Body of pancreas (tissue), 4 donors: ENCODE measurements around the gene MBP. TPM values are rescaled to one million over a fixed set of nuclear protein-coding genes. Genes with fewer than 3 reads are reported as not detected.
"Not testable (repeated sequence)": the region's sequence is repeated elsewhere in the genome, so short reads cannot be mapped to it uniquely, and the experiment has no call there.

Experiments used
- ATAC-seq: fragments of 150-250 bp; one replicate; pipeline ENCODE4 v1.9.1; 2016
- DNase-seq, 4 donors: peaks; one replicate each; pipeline ENCODE4 v3.0.0-alpha.2; 2019
- H3K27ac ChIP-seq, 4 donors: fragments of 200-600 bp; sonication (generic); 1 replicate in 3 of 4; 2 replicates in 1 of 4; pipeline versions ENCODE4 v1.5.1 to v1.6.1; 2016 to 2019; ENCODE audit warnings: mild to moderate bottlenecking in 1 of 4, mixed read lengths in 1 of 4, moderate library complexity in 1 of 4
- H3K27me3 ChIP-seq, 2 donors: fragments of 200-600 bp; sonication (generic); one replicate each; pipeline ENCODE4 v1.6.0; 2016; ENCODE audit warnings: mild to moderate bottlenecking in 1 of 2
- H3K36me3 ChIP-seq, 2 donors: fragments of 200-600 bp; sonication (generic); replicated peaks in 1 of 2; 2 replicates each; pipeline ENCODE4 v1.5.1; 2016; ENCODE audit warnings: low read depth in 2 of 2; ENCODE audit not compliant: insufficient read depth in 1 of 2
- H3K4me1 ChIP-seq: fragments of 200-600 bp; sonication (generic); one replicate; pipeline ENCODE4 v1.6.0; 2016
- H3K4me3 ChIP-seq, 2 donors: fragments of 200-600 bp; sonication (generic); 1 replicate in 1 of 2; 2 replicates in 1 of 2; pipeline ENCODE4 v1.5.1; 2016 to 2019
- H3K9me3 ChIP-seq, 3 donors: fragments of 200-600 bp; sonication (generic); 1 replicate in 2 of 3; 2 replicates in 1 of 3; pipeline ENCODE4 v1.5.1; 2016
- POLR2A ChIP-seq, 3 donors: fragments of 450-650 bp; IDR thresholded peaks; one replicate each; pipeline ENCODE4 v1.6.1; 2016; ENCODE audit warnings: antibody characterized with exemption in 3 of 3, mild to moderate bottlenecking in 2 of 3
- WGBS, 2 donors: methylation state at CpG; one replicate each; pipeline ENCODE4 v1.1.5; 2017; 5-methylcytosine and 5-hydroxymethylcytosine counted together
- intact Hi-C: fragments of 100-400 bp; cut with DNase I; formaldehyde crosslinking; loops from one replicate; pipeline ENCODE4 v1.15.1; 2023
- total RNA-seq, 2 donors: library from RNA; depleted of rRNA; stranded (reverse); fragments of >200 nt; gene quantifications; one replicate each; pipeline ENCODE4 v1.1.0, GENCODE V29; 2016
- TF ChIP-seq, protein P1 (sequence below), 7 experiments: fragments of 450-650 bp in 4 of 7; fragments of 200-600 bp in 3 of 7; sonication (generic) in 3 of 7; IDR thresholded peaks; one replicate each; pipeline ENCODE4 v1.5.1; 2016 to 2019; ENCODE audit warnings: antibody characterized with exemption in 7 of 7

MBP gene
- total RNA-seq, 2 donors from 2014 or later: 17.4 to 24.4 TPM

DNA sequence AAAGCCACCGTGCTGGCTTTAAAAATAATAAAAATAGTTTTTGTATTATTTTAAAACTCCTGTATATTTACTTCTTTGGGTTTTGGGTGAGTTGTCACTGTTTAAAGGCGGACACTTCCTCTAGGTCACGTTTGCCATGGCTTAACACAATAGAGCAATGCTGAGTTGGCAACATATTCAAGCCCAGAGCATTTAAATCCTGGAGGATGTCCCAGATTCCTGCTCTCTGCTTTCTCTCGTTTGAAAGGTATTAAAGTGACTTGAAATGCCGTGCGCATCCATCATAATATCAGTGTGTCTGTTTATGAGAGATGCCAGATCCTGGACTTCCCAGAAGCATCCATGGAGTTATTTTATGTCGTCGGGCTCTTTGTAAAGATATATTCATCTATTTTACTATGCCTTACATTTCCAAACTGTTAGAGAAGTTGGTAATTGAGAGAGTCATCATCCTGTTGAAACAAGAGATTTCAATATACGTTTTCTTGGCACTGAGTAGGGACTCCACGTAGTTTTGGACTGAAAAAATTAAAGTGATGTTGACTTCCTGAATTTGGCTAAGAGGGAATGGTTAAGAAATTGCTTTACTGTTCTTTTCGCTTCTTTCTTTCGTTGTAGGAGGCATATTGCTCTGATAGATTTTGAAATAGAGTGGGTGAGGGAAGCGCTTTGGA lies 159.6 kb downstream of the MBP start:
- TF ChIP-seq, protein P1, sequence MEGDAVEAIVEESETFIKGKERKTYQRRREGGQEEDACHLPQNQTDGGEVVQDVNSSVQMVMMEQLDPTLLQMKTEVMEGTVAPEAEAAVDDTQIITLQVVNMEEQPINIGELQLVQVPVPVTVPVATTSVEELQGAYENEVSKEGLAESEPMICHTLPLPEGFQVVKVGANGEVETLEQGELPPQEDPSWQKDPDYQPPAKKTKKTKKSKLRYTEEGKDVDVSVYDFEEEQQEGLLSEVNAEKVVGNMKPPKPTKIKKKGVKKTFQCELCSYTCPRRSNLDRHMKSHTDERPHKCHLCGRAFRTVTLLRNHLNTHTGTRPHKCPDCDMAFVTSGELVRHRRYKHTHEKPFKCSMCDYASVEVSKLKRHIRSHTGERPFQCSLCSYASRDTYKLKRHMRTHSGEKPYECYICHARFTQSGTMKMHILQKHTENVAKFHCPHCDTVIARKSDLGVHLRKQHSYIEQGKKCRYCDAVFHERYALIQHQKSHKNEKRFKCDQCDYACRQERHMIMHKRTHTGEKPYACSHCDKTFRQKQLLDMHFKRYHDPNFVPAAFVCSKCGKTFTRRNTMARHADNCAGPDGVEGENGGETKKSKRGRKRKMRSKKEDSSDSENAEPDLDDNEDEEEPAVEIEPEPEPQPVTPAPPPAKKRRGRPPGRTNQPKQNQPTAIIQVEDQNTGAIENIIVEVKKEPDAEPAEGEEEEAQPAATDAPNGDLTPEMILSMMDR (IDR thresholded peaks at IDR 0.05): no peak
- TF ChIP-seq POLR2A (IDR thresholded peaks at IDR 0.05): no peak
- Histone ChIP-seq H3K4me1 (peaks cover 11% of the 10 kb centered on the region), H3K9me3 (no peaks in the 10 kb centered on the region), H3K27me3 (no peaks in the 10 kb centered on the region), H3K4me3 (no peak overlapping the region), H3K27ac (no peak overlapping the region), H3K36me3 (no peaks in the 10 kb centered on the region)
- intact Hi-C loops: no loop called here
- ATAC-seq (no peak), DNase-seq (no peak)
- 79% methylated on average over 13 of the region's 13 CpGs for WGBS, 2 donors

- no peak overlapping the region for H3K4me3 ChIP-seq
- TF ChIP-seq, protein P1 (IDR thresholded peaks at IDR 0.05): no peak
- no peak for TF ChIP-seq POLR2A (IDR thresholded peaks at IDR 0.05)
- intact Hi-C loops: no loop called here
Observed at GRCh38 chr18:76972241-76972640, 160.3 kb downstream of the MBP start.

DNA sequence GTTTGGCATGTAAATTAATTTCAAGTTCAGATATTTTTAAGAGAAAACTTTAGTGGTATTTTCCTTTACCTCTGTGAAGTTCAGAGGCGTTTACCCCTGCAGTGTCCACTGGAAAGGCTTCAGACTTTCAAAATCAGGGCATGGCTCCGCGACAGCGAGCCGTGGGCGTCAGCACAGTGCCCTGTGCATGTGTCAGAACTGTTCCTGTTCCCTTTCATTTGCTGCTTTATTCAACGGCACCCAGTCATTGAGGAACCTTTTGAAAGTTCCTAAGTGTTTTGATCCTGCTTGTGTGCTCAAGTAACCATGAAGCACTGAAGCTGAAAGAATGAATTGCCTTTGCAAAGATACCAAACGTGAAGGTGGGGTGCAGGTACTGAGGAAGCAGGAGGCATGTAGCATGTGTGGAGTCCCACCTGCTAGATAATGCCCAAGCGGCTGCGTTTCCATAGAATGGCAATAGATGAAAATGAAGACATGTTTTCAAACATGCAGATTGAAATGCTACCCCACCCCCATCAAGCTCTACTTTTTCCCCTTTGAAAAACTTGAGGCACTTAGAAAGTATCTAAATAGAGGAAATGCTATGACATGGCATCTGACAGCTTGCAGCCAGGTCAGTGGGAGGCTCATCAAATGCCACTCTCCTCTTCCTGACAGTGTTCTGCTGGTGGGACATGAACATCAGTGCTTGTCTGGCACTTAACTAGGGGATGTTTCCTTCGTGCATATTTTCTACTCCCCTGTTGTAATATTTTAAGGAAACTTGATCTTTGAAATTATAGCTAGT lies 161.6 kb downstream of the MBP start:
- TF ChIP-seq, protein P1 (IDR thresholded peaks at IDR 0.05): no peak
- TF ChIP-seq POLR2A (IDR thresholded peaks at IDR 0.05): no peak
- WGBS, 2 donors: 85 to 86% methylated on average over 11 of the region's 11 CpGs
- no peak for DNase-seq
- Histone ChIP-seq H3K9me3 (no peaks in the 10 kb centered on the region), H3K4me1 (no peaks in the 10 kb centered on the region), H3K27me3 (no peaks in the 10 kb centered on the region), H3K27ac (no peak overlapping the region), H3K36me3 (no peaks in the 10 kb centered on the region), H3K4me3 (no peak overlapping the region)
- ATAC-seq: no peak
- intact Hi-C loops: no loop called here

More at GRCh38 chr18:76972241-76972640, 160.3 kb downstream of the MBP start:
- Histone ChIP-seq H3K9me3 (no peaks in the 10 kb centered on the region), H3K27me3 (no peaks in the 10 kb centered on the region), H3K4me1 (peaks cover 3% of the 10 kb centered on the region), H3K27ac (no peak overlapping the region), H3K36me3 (no peaks in the 10 kb centered on the region)
- 80 to 95% methylated on average over 6 of the region's 6 CpGs for WGBS, 2 donors
- no peak for DNase-seq
- ATAC-seq: no peak

DNA sequence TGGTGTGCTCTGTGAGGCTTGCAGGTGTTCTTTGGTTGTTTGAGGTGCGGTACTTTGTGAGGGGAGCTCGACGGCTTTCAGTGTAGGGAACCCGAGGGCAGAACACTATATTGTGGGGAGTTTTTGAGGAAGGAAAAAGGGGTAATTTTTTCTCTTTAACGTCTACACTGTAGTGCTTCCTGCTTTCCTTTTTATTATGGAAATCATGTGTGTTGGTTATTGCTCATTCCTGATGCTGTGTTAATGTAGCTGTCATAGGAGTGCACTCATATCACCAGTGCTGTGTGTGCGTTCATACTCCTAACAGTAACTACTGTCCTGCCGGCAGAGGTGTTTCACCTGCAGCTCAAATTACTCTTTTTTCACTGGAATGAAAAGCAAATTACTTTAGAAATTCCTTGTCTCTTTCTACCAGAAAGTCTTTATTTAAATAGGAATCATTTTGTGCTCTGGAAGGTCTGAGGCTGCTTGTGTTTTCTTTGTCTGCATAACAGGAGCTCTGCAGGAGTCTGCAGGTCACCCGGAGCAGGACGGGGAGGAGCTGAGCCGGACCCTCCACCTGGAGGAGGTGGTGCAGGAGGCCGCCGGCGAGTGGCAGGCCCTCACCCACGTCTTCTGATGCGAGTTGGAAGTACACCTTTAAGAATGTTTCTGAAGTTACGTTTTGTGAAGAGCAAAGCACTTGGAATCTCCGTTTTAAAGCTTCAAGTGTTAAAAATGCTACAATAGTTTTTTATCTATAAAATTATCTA lies 164.7 kb downstream of the MBP start:
- H3K9me3 ChIP-seq: no peaks in the 10 kb centered on the region
- no peak overlapping the region for H3K27ac ChIP-seq
- no peak for DNase-seq
- 68 to 73% methylated on average over 17 of the region's 17 CpGs for WGBS, 2 donors
- no peaks in the 10 kb centered on the region for H3K27me3 ChIP-seq
- intact Hi-C loops: no loop called here
- H3K36me3 ChIP-seq: no peaks in the 10 kb centered on the region
- H3K4me3 ChIP-seq: no peak overlapping the region
- ATAC-seq: no peak
- TF ChIP-seq, protein P1 (IDR thresholded peaks at IDR 0.05): no peak
- no peak for TF ChIP-seq POLR2A (IDR thresholded peaks at IDR 0.05)
- no peaks in the 10 kb centered on the region for H3K4me1 ChIP-seq

DNA sequence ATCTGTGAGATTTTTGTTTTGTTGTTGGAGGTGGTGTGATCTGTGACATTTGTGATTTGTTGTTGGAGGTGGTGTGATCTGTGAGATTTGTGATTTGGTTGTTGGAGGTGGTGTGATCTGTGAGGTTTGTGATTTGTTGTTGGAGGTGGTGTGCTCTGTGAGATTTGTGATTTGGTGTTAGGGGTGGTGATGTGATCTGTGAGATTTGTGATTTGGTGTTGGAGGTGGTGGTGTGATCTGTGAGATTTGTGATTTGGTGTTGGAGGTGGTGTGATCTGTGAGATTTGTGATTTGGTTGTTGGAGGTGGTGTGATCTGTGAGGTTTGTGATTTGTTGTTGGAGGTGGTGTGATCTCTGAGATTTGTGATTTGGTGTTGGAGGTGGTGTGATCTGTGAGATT lies 165.3 kb downstream of the MBP start:
- DNase-seq, H3K4me1 ChIP-seq, H3K4me3 ChIP-seq, H3K27ac ChIP-seq, intact Hi-C loops, H3K9me3 ChIP-seq, ATAC-seq, H3K36me3 ChIP-seq, H3K27me3 ChIP-seq: not testable (repeated sequence)

GRCh38 chr18:76965555-76966151 lies 166.9 kb downstream of the MBP start:
- not testable (repeated sequence) for H3K4me1 ChIP-seq

More at GRCh38 chr18:76965555-76966151, 166.9 kb downstream of the MBP start:
- H3K4me3 ChIP-seq, DNase-seq, H3K27ac ChIP-seq, intact Hi-C loops, H3K27me3 ChIP-seq, H3K9me3 ChIP-seq, ATAC-seq, H3K36me3 ChIP-seq: not testable (repeated sequence)
- WGBS, 2 donors: 93 to 97% methylated on average over 11 of the region's 11 CpGs
